T-helper 17 cell (primary cell): ENCODE results near the gene RGS1. TPM values are rescaled to one million over a fixed set of nuclear protein-coding genes. Genes with fewer than 3 reads are reported as not detected.

ENCODE experiments used
- ATAC-seq: fragments of 150-1000 bp; cut with Tn5 transposase; 2 replicates; pipeline ENCODE4 v1.10.0; 2021; ENCODE audit warnings: mild to moderate bottlenecking, moderate library complexity
- DNase-seq, 3 donors: peaks; one replicate each; pipeline versions ENCODE4 v3.0.0 to v3.0.0-alpha.2; 2020 to 2021
- H3K9me3 ChIP-seq: one replicate; pipeline ENCODE4 v1.7.0; 2013; ENCODE audit warnings: low read length, mild to moderate bottlenecking; ENCODE audit not compliant: control insufficient read depth, poor library complexity, severe bottlenecking
- H3K27ac Mint-ChIP-seq: one replicate; pipeline ENCODE4 v1.8.0; 2022; ENCODE audit warnings: mild to moderate bottlenecking, moderate library complexity, mixed read lengths
- H3K27me3 Mint-ChIP-seq: one replicate; pipeline ENCODE4 v1.8.0; 2022; ENCODE audit warnings: mixed read lengths
- H3K36me3 Mint-ChIP-seq: one replicate; pipeline ENCODE4 v1.8.0; 2022; ENCODE audit warnings: low read depth, mixed read lengths
- H3K4me1 Mint-ChIP-seq: one replicate; pipeline ENCODE4 v1.8.0; 2022; ENCODE audit warnings: mild to moderate bottlenecking, mixed read lengths
- H3K4me3 Mint-ChIP-seq: one replicate; pipeline ENCODE4 v1.8.0; 2022; ENCODE audit warnings: mild to moderate bottlenecking, moderate library complexity, mixed read lengths
- total RNA-seq, 4 donors: library from RNA in 2 of 4; stranded (reverse) in 2 of 4; gene quantifications; one replicate each; pipeline ENCODE4 v1.2.3 and lab custom pipeline; 2022 to 2026

Gene RGS1
- total RNA-seq, 2 donors from 2014 or later = 387 to 736 TPM

GRCh38 chr1:192628396-192629057 lies 53.0 kb downstream of the RGS1 start:
- no peak overlapping the region for H3K4me3 Mint-ChIP-seq
- H3K27me3 Mint-ChIP-seq = peaks cover 22% of the 10 kb centered on the region
- no peaks in the 10 kb centered on the region for H3K4me1 Mint-ChIP-seq
- ATAC-seq = no peak
- DNase-seq = no peak
- no peaks in the 10 kb centered on the region for H3K36me3 Mint-ChIP-seq
- H3K9me3 ChIP-seq = no peaks in the 10 kb centered on the region
- H3K27ac Mint-ChIP-seq = no peak overlapping the region

- peaks cover 28% of the 10 kb centered on the region for H3K27me3 Mint-ChIP-seq
- ATAC-seq (no peak), DNase-seq (no peak)
- no peak overlapping the region for H3K27ac Mint-ChIP-seq
- no peaks in the 10 kb centered on the region for H3K4me1 Mint-ChIP-seq
- H3K4me3 Mint-ChIP-seq = no peak overlapping the region
- H3K9me3 ChIP-seq = no peaks in the 10 kb centered on the region
- no peaks in the 10 kb centered on the region for H3K36me3 Mint-ChIP-seq
Measured at GRCh38 chr1:192629612-192630011, 54.0 kb downstream of the RGS1 start.

Other genes starting within 250 kb of the RGS1 start
- gene RGS13, start 60.4 kb downstream of the RGS1 start, total RNA-seq = under 1 TPM; 0.05 to 0.26 TPM
- 100 to 1,000 TPM; 106 to 122 TPM for gene RGS2, start 233.3 kb downstream of the RGS1 start, total RNA-seq